Gastroesophageal sphincter (tissue), 4 donors: ENCODE data around the gene KLF15. TPM values are rescaled to one million over a fixed set of nuclear protein-coding genes. Genes with fewer than 3 reads are reported as not detected.

Experiments used
- ATAC-seq: fragments of 150-250 bp; one replicate; pipeline ENCODE4 v1.9.1; 2016; ENCODE audit warnings: mild to moderate bottlenecking, moderate library complexity
- H3K27ac ChIP-seq, 4 donors: fragments of 200-600 bp; sonication (generic) in 3 of 4; 1 replicate in 3 of 4; 2 replicates in 1 of 4; pipeline ENCODE4 v1.5.1; 2016 to 2019
- H3K27me3 ChIP-seq: fragments of 200-600 bp; sonication (generic); one replicate; pipeline ENCODE4 v1.5.1; 2019
- H3K36me3 ChIP-seq, 2 donors: fragments of 200-600 bp; sonication (generic); one replicate each; pipeline ENCODE4 v1.5.1; 2019; ENCODE audit warnings: control low read depth in 1 of 2
- H3K4me1 ChIP-seq, 3 donors: fragments of 200-600 bp; sonication (generic); 1 replicate in 2 of 3; 2 replicates in 1 of 3; pipeline ENCODE4 v1.5.1; 2016 to 2019; ENCODE audit warnings: control low read depth in 2 of 3
- H3K4me3 ChIP-seq, 2 donors: fragments of 200-600 bp; sonication (generic); one replicate each; pipeline ENCODE4 v1.5.1; 2019; ENCODE audit warnings: mild to moderate bottlenecking in 1 of 2, moderate library complexity in 1 of 2
- H3K9me3 ChIP-seq, 3 donors: fragments of 200-600 bp; sonication (generic); one replicate each; pipeline ENCODE4 v1.5.1; 2017 to 2019; ENCODE audit warnings: control low read depth in 2 of 3
- CTCF ChIP-seq, 4 experiments: fragments of 200-600 bp in 2 of 4; fragments of 450-650 bp in 2 of 4; sonication (generic) in 1 of 4; IDR thresholded peaks; one replicate each; pipeline ENCODE4 v1.5.1; 2017 to 2019; ENCODE audit warnings: antibody characterized with exemption in 4 of 4, mild to moderate bottlenecking in 2 of 4, moderate library complexity in 2 of 4
- EP300 ChIP-seq: sonication (generic); formaldehyde crosslinking; IDR thresholded peaks from one replicate; pipeline ENCODE4 v1.6.1; 2017; ENCODE audit warnings: antibody characterized with exemption, mild to moderate bottlenecking
- POLR2A ChIP-seq, 2 donors: fragments of 450-650 bp; IDR thresholded peaks; one replicate each; pipeline ENCODE4 v1.6.1; 2017; ENCODE audit warnings: antibody characterized with exemption in 2 of 2, mild to moderate bottlenecking in 2 of 2, moderate library complexity in 1 of 2
- POLR2AphosphoS5 ChIP-seq: sonication (generic); formaldehyde crosslinking; IDR thresholded peaks from one replicate; pipeline ENCODE4 v1.6.1; 2017; ENCODE audit warnings: antibody characterized with exemption
- WGBS, 2 donors: methylation state at CpG; one replicate each; pipeline ENCODE4 v1.1.5; 2018; ENCODE audit warnings: low coverage in 1 of 2; 5-methylcytosine and 5-hydroxymethylcytosine counted together
- total RNA-seq, 4 donors: library from RNA; depleted of rRNA; stranded (reverse); fragments of >200 nt; gene quantifications; one replicate each; pipeline ENCODE4 v1.1.0, GENCODE V29; 2016

Gene KLF15
- total RNA-seq, 4 donors from 2014 or later = 69.5 to 110 (median 94.0) TPM

- WGBS, 2 donors = 75 to 100% methylated on average over 1 to 4 of the region's 7 CpGs
- peak overlapping the region; percentile 78 to 99 (median 94) for H3K27ac ChIP-seq
- no peak for TF ChIP-seq CTCF (IDR thresholded peaks at IDR 0.05)
- no peak for TF ChIP-seq POLR2A (IDR thresholded peaks at IDR 0.05)
- TF ChIP-seq POLR2AphosphoS5 = no peak
- no peak for TF ChIP-seq EP300
- H3K4me3 ChIP-seq = peak overlapping the region; percentile 33 to 77
- no peak for ATAC-seq
- no peaks in the 10 kb centered on the region for H3K9me3 ChIP-seq
- H3K27me3 ChIP-seq = peaks cover 2% of the 10 kb centered on the region
- H3K4me1 ChIP-seq = peaks cover 0 to 70% (median 23%) of the 10 kb centered on the region in 3 donors
- peaks cover 0 to 53% of the 10 kb centered on the region in 2 donors for H3K36me3 ChIP-seq
Observed at GRCh38 chr3:126354776-126355175, 2.4 kb downstream of the KLF15 start.

- Histone ChIP-seq H3K4me3 (peak overlapping the region in 1 of 2 donors; percentile 77), H3K4me1 (peaks cover 0 to 80% (median 23%) of the 10 kb centered on the region in 3 donors), H3K36me3 (peaks cover 0 to 63% of the 10 kb centered on the region in 2 donors), H3K9me3 (no peaks in the 10 kb centered on the region), H3K27me3 (no peaks in the 10 kb centered on the region), H3K27ac (peak overlapping the region in 3 of 4 donors; percentile 91 to 99 (median 97))
- TF ChIP-seq POLR2A (IDR thresholded peaks at IDR 0.05) = peak in 1 of 2 donors; percentile 17
- TF ChIP-seq CTCF (IDR thresholded peaks at IDR 0.05) = no peak
- no peak for TF ChIP-seq POLR2AphosphoS5
- no peak for TF ChIP-seq EP300
- no peak for ATAC-seq
- 88 to 100% methylated on average over 1 to 4 of the region's 8 CpGs for WGBS, 2 donors
Observed at GRCh38 chr3:126353694-126354321, 3.4 kb downstream of the KLF15 start.

- Histone ChIP-seq H3K9me3 (no peaks in the 10 kb centered on the region), H3K4me3 (peak overlapping the region in 1 of 2 donors; percentile 77), H3K36me3 (peaks cover 0 to 73% of the 10 kb centered on the region in 2 donors), H3K27me3 (no peaks in the 10 kb centered on the region), H3K27ac (peak overlapping the region in 3 of 4 donors; percentile 35 to 99 (median 91)), H3K4me1 (peaks cover 0 to 82% (median 20%) of the 10 kb centered on the region in 3 donors)
- no peak for ATAC-seq
- no peak for TF ChIP-seq CTCF (IDR thresholded peaks at IDR 0.05)
- no peak for TF ChIP-seq EP300
- no peak for TF ChIP-seq POLR2A (IDR thresholded peaks at IDR 0.05)
- TF ChIP-seq POLR2AphosphoS5 = no peak
- WGBS, 2 donors = 76 to 90% methylated on average over 7 to 12 of the region's 27 CpGs
Observed at GRCh38 chr3:126352476-126353454, 4.4 kb downstream of the KLF15 start.

GRCh38 chr3:126351771-126352475, 5.3 kb downstream of the KLF15 start:
- Histone ChIP-seq H3K9me3 (no peaks in the 10 kb centered on the region), H3K4me3 (no peak overlapping the region), H3K27ac (peak overlapping the region in 3 of 4 donors; percentile 9 to 99 (median 91)), H3K4me1 (peaks cover 0 to 88% (median 20%) of the 10 kb centered on the region in 3 donors), H3K27me3 (no peaks in the 10 kb centered on the region), H3K36me3 (peaks cover 0 to 81% of the 10 kb centered on the region in 2 donors)
- 60 to 82% methylated on average over 1 to 3 of the region's 18 CpGs for WGBS, 2 donors
- ATAC-seq = no peak
- TF ChIP-seq CTCF (IDR thresholded peaks at IDR 0.05) = peak in 1 of 4 experiments; percentile 13
- TF ChIP-seq POLR2AphosphoS5 = no peak
- peak in 1 of 2 donors; percentile 9 for TF ChIP-seq POLR2A (IDR thresholded peaks at IDR 0.05)
